Right renal cortex interstitium (tissue), 3 donors: ENCODE results near the gene CNR2. TPM values are rescaled to one million over a fixed set of nuclear protein-coding genes. Genes with fewer than 3 reads are reported as not detected.
"Not testable (repeated sequence)": the region's sequence is repeated elsewhere in the genome, so short reads cannot be mapped to it uniquely, and the experiment has no call there.

Experiments
- DNase-seq, 3 donors: peaks; one replicate each; pipeline ENCODE4 v3.0.0-alpha.2; 2013; ENCODE audit warnings: low read depth in 3 of 3, low spot score in 2 of 3
- polyA plus RNA-seq, 3 donors: library from polyadenylated mRNA; unstranded; fragments of 120-200 nt; gene quantifications; one replicate each; pipeline ENCODE4 v1.2.1, GENCODE V29; 2013; ENCODE audit not compliant: insufficient read length in 3 of 3

The CNR2 gene
- polyA plus RNA-seq, 3 donors = 0.06 to 0.08 (median 0.07) TPM

GRCh38 chr1:23922321-23922943 is 9.3 kb upstream of the CNR2 start:
- no peak for DNase-seq

- peak in 2 of 3 donors; percentile 27 to 59 for DNase-seq
Measured at GRCh38 chr1:23916209-23917131, 3.3 kb upstream of the CNR2 start.

DNA sequence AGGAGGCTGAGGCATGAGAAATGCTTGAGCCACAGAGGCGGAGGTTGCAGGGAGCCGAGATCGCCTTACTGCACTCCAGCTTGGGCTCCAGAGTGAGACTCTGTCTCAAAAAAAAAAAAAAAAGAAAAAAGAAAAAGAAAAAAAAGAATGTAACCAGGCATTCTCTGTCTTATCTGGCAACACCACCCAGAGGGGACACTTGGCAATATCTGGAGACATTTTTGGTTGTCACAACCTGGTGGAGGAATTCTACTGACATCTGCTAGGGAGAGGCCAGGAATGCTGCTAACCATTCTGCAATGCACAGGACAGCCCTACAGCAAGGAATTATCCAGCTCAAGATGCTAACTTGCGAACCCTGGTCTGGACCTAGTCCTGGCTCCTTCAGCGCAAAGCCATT is 2.3 kb upstream of the CNR2 start:
- no peak for DNase-seq

- no peak for DNase-seq
Measured at GRCh38 chr1:23914921-23915320, 1.8 kb upstream of the CNR2 start.

GRCh38 chr1:23911921-23912320 is 1.2 kb downstream of the CNR2 start:
- no peak for DNase-seq

GRCh38 chr1:23910553-23911246 is 2.5 kb downstream of the CNR2 start:
- DNase-seq = no peak

GRCh38 chr1:23910144-23910543 is 3.0 kb downstream of the CNR2 start:
- no peak for DNase-seq

DNA sequence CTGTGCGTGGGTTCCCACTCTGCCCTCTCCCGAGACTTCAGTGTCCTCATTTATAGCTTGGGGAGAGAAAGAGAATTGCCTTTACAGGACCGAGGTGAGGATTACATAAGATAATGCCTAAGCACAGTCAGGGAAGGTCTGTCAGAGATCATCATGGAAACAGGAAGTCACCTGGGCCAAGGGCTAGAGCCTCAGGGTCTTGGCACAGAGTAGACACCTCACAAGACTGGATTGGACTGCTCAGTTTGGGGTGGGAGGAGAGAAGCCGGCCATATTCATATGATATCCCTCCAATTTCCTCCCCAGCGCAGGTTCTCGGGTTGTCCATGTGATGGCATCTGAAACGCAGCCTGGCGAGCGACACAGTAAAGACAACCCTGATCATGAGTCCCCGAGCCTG is 3.8 kb downstream of the CNR2 start:
- DNase-seq = no peak

DNA sequence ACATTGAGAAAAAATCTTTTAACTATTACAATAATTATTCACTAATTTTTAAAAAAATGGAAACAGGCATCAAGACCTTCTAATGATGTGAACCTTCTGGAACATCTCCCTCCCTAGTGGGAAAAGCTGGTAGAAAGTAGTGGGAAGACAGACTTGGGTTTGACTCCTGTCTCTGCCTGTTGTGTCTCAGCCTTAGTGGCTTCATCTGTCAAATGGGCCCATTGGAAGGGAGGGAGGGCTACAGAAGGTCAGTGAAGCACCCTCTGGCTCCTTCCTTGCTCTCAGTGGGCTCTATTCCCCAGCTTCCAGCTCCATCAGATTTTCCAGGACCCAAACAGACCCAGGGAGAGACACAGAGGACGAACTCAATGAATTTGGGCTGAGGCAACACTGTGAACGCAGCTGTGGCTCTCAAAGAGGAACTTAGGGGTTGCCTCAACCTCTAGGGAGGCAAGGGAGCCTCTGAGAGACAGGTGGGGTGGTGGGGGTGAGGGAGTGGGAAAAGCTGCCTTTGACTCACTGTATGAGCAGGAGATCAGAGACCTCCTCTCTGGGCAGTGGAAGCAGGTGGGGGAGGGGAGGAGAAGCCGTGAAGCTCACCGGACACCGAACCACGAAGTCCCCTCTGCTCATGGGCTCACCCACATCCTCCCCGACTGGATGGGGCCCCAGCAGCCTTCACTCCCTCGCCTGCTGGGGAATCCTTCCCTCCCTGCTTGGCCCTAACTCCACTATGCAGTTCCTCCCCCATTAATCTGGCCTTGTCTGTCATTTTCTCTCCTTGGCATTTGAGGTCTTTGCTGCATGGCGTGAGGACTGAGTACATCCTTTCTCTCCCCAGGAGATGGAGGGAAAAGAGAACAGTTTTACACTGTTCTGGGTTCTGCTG is 4.5 kb downstream of the CNR2 start:
- DNase-seq = no peak

DNA sequence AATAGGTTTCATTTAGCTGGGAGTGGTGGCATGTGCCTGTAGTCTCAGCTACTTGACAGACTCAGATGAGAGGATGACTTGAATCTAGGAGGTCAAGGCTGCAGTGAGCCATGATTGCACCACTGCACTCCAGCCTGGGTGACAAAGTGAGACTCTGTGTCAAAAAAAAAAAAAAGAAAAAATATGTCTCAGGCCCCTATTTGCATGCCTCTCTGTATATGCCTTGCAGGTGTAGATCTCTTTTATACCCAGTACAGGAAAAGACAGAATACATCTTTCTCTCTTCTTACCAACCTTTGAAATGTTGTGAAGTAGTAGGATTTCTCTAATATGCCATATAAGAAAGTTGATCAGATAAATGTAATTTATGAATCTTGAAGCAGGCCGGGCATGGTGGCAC is 6.4 kb downstream of the CNR2 start:
- DNase-seq = no peak

DNA sequence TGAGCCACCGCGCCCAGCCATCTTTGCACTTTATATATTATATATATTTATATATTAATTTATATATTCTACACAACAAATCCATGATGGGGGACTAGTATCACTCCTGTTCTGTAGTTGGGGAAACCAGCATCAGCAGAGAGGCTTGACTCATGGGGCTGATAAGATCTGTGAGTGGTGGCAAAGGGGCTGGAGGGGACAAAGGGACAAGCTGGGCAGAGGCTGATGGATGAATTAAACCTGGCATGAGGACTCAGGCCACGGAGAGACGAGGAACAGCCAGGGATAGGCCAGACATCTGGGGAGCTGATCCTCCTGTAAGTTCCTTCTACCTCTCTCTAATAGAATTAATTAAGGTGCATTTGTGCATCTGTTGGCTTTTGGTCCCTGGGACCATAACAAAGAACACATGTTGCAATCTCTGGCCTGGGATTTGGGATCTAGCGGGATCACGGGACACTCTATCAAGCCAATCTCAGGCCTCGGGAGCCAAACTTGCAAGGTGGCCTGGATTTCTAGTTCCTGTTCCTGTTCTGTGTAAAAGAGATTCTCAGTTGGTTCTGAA is 7.6 kb downstream of the CNR2 start:
- no peak for DNase-seq

- no peak for DNase-seq
Measured at GRCh38 chr1:23904748-23905357, 8.3 kb downstream of the CNR2 start.

DNA sequence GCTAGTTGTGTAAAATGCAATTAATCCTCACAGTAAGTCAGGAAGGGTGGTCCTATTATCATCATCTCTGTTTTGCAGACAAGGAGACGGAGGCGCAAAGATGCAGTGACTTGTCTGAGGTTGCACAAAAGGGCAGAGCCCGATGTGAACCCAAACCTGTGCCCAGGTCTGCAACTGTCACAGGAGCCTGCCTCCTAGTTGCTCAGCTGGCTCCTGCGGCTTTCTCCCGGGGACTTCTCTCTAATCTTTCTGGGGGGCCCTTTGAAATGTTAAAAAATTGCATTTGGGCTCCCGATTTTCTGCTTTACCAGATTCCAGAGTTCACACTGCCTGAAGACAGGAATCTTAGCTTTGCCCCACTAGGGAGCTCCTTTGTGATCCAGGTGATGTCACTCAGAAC is 9.4 kb downstream of the CNR2 start:
- DNase-seq = no peak

GRCh38 chr1:23902321-23903278 is 10.6 kb downstream of the CNR2 start:
- DNase-seq = no peak

GRCh38 chr1:23900017-23900416 is 13.1 kb downstream of the CNR2 start:
- not testable (repeated sequence) for DNase-seq

DNA sequence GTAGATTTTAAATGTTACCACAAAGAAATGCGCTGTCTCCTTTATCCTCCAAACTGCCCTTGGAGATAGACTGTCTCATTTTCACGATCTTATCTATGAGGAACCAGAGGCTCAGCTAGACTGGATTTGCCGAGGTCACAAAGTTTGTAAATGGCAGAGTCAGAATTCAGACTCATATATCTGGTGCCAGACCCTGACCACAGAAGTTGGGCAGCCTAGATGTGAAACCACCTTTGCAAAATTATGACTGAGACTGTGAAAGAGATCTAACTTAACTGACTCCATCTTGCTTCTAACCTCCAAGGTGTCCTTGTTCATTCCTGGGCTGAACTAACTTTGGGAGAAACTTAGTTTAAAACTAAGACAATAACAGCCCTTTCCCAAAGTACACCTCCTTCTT is 14.1 kb downstream of the CNR2 start:
- DNase-seq = no peak

DNA sequence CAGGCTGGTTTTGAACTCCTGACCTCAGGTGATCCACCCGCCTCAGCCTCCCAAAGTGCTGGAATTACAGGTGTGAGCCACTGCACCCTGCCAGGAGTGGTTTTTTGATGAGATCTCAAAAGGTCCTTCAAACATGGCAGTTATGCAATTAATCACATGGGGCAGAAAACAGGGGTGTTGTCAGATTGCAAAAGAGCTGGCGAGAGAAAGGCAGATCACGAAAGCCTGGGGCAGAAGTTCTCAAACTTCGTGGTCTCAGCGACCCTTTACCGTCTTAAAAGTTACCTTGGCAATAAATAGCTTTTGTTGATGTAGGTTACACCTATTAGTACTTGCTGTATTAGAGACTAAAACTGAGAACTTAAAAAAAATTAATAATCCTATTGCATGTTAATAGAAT is 16.1 kb downstream of the CNR2 start:
- no peak for DNase-seq

DNA sequence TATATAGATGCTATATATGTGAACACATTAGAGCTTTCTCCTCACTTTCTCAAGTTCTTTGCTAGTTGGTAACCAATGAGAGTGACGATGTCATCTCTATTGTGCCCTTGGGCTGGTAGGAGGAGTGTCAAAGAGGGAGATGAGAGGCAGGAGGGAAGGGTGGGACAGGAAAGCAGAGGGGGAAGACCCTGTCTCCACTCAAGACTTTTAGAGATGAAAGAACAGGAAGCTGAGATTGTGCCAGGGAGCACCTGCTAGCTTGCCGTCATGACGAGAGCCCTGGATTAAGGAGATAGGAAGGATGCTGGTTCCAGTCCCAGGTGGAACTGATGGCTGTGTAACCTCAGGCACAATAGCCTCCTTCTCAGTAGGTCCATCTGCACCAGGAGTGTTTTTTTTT is 16.7 kb downstream of the CNR2 start:
- no peak for DNase-seq

DNA sequence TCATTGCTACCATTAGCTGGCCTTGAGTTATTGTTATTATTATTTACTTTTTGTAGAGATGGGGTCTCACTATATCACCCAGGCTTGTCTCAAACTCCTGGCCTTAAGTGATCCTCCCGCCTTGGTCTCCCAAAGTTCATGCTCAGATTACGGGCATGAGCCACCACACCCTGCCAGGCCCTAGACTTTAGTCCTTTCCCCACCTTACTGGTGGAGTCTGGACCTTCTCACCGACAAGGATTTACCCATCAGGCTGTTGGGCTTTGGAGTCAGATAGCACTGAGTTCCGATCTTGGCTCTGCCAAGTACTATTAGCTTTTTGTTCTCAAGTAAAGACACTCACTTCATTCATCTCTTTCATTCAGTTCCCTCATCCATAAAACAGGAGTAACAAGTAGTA is 17.2 kb downstream of the CNR2 start:
- DNase-seq = no peak
